Suprapubic skin (tissue), 4 donors: ENCODE measurements around the gene TRIM66.

Source experiments
- CTCF ChIP-seq, 2 donors: fragments of 200-600 bp in 1 of 2; fragments of 450-650 bp in 1 of 2; sonication (generic) in 1 of 2; IDR thresholded peaks; one replicate each; pipeline ENCODE4 v1.5.1; 2016 to 2019; ENCODE audit warnings: antibody characterized with exemption in 2 of 2, mild to moderate bottlenecking in 1 of 2, moderate library complexity in 1 of 2
- EP300 ChIP-seq: sonication (generic); formaldehyde crosslinking; IDR thresholded peaks from one replicate; pipeline ENCODE4 v1.6.1; 2017; ENCODE audit warnings: antibody characterized with exemption
- POLR2AphosphoS5 ChIP-seq, 3 donors: sonication (generic); formaldehyde crosslinking; IDR thresholded peaks; one replicate each; pipeline ENCODE4 v1.6.1; 2017; ENCODE audit warnings: antibody characterized with exemption in 3 of 3

GRCh38 chr11:8719211-8719649 is 36.8 kb upstream of the TRIM66 start:
- TF ChIP-seq CTCF (IDR thresholded peaks at IDR 0.05) (no peak), POLR2AphosphoS5 (IDR thresholded peaks at IDR 0.05) (peak in 1 of 3 donors; percentile 70), EP300 (no peak)
